CD4-positive, alpha-beta memory T cell (primary cell): Measurements from ENCODE around the gene HLF. TPM values are rescaled to one million over a fixed set of nuclear protein-coding genes. Genes with fewer than 3 reads are reported as not detected.

Source experiments
- CTCF ChIA-PET: fragments of 350-600 bp; sonication (Branson Sonifier 250); formaldehyde crosslinking; loops from one replicate; lab custom pipeline; 2021; ENCODE audit warnings: inconsistent platforms; ENCODE audit not compliant: partially characterized antibody; lab: Charles Lee
- POLR2A ChIA-PET: fragments of 350-600 bp; sonication (Branson Sonifier 250); formaldehyde crosslinking; loops from one replicate; lab custom pipeline; 2021; ENCODE audit not compliant: partially characterized antibody; lab: Charles Lee
- DNase-seq, 5 donors: peaks; one replicate each; pipeline versions ENCODE4 v3.0.0 to v3.0.0-alpha.2; 2020 to 2022; ENCODE audit warnings: mixed read lengths in 1 of 5
- H3K27ac ChIP-seq: one replicate; pipeline ENCODE4 v1.7.0; 2013; ENCODE audit warnings: low read depth, low read length
- H3K27me3 ChIP-seq: 2 replicates; pipeline ENCODE4 v1.7.0; 2013; ENCODE audit warnings: mild to moderate bottlenecking, low read length, moderate library complexity; ENCODE audit not compliant: insufficient read depth
- H3K36me3 ChIP-seq: 2 replicates; pipeline ENCODE4 v1.7.0; 2013; ENCODE audit warnings: mild to moderate bottlenecking, low read length, moderate library complexity; ENCODE audit not compliant: insufficient read depth
- H3K4me1 ChIP-seq: 2 replicates; pipeline ENCODE4 v1.7.0; 2013; ENCODE audit warnings: mild to moderate bottlenecking, low read length, moderate library complexity; ENCODE audit not compliant: insufficient read depth
- H3K4me3 ChIP-seq, 2 donors: one replicate each; pipeline ENCODE4 v1.7.0; 2013; ENCODE audit warnings: low read length in 2 of 2, mild to moderate bottlenecking in 1 of 2
- H3K9me3 ChIP-seq, 2 donors: one replicate each; pipeline ENCODE4 v1.7.0; 2013; ENCODE audit warnings: low read length in 2 of 2, control low read depth in 1 of 2; ENCODE audit not compliant: control insufficient read depth in 1 of 2
- H3K27ac Mint-ChIP-seq, 7 donors: one replicate each; pipeline ENCODE4 v1.8.0; 2020 to 2021; ENCODE audit warnings: mixed read lengths in 7 of 7, mild to moderate bottlenecking in 6 of 7, inconsistent platforms in 3 of 7, moderate library complexity in 3 of 7
- H3K27me3 Mint-ChIP-seq, 2 donors: one replicate each; pipeline ENCODE4 v1.8.0; 2020 to 2021; ENCODE audit warnings: mixed read lengths in 2 of 2
- H3K36me3 Mint-ChIP-seq, 2 donors: one replicate each; pipeline ENCODE4 v1.8.0; 2020 to 2021; ENCODE audit warnings: mixed read lengths in 2 of 2, inconsistent platforms in 1 of 2, mild to moderate bottlenecking in 1 of 2
- H3K4me1 Mint-ChIP-seq, 4 donors: one replicate each; pipeline ENCODE4 v1.8.0; 2020 to 2021; ENCODE audit warnings: mixed read lengths in 4 of 4, mild to moderate bottlenecking in 1 of 4
- H3K4me3 Mint-ChIP-seq, 8 donors: one replicate each; pipeline ENCODE4 v1.8.0; 2020 to 2021; ENCODE audit warnings: mixed read lengths in 8 of 8, mild to moderate bottlenecking in 7 of 8, moderate library complexity in 6 of 8, inconsistent platforms in 3 of 8
- H3K9me3 Mint-ChIP-seq, 8 donors: one replicate each; pipeline ENCODE4 v1.8.0; 2020 to 2021; ENCODE audit warnings: mixed read lengths in 8 of 8, mild to moderate bottlenecking in 5 of 8, inconsistent platforms in 3 of 8, moderate library complexity in 1 of 8
- intact Hi-C: fragments of 100-400 bp; cut with micrococcal nuclease; formaldehyde crosslinking; loops from one replicate; pipeline ENCODE4 v1.15.1; 2023
- polyA plus RNA-seq, 2 donors: library from polyadenylated mRNA; unstranded; fragments of 300-500 nt; fragmentation: Illumina TruSeq; gene quantifications; one replicate each; pipeline ENCODE4 v1.2.3, GENCODE V29; 2021
- total RNA-seq, 2 experiments: library from RNA; stranded (reverse); gene quantifications; one replicate each; pipeline ENCODE4 v1.2.3, GENCODE V29; 2021

Gene HLF
- total and polyA plus RNA-seq, 4 experiments from 2014 or later: 3.2 to 3.9 (median 3.6) TPM

DNA sequence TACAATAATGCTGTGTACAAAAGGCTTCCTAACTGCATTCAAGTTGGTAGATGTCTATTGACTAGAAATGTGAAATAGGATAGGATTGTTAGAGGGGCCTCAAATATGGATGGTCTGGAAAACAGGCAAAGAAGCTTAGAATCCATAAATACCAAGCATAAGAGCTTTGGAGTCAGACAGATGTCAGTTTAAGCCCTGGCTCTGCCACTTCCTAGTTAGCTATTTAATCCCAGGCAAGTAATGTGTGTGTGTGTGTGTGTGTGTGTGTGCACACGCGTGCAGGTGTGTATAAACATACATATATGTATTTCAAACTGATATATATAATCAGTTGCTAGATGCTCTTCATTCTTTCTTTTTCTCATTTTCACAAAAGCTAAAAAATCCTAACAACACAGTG, 90.2 kb downstream of the HLF start:
- peaks cover 0 to 4% (median 3%) of the 10 kb centered on the region in 4 donors for H3K4me1 Mint-ChIP-seq
- peaks cover 0 to 2% of the 10 kb centered on the region in 2 donors for H3K27me3 Mint-ChIP-seq
- Histone ChIP-seq H3K27me3 (no peaks in the 10 kb centered on the region), H3K36me3 (no peaks in the 10 kb centered on the region), H3K4me3 (no peak overlapping the region), H3K9me3 (no peaks in the 10 kb centered on the region), H3K4me1 (no peaks in the 10 kb centered on the region), H3K27ac (no peak overlapping the region)
- DNase-seq: no peak
- intact Hi-C loops: no loop called here
- H3K36me3 Mint-ChIP-seq: no peaks in the 10 kb centered on the region
- H3K4me3 Mint-ChIP-seq: no peak overlapping the region
- peaks cover 0 to 2% (median 0%) of the 10 kb centered on the region in 8 donors for H3K9me3 Mint-ChIP-seq
- ChIA-PET POLR2A (no interaction called here), CTCF (interaction anchor here (0.7 to 5.7 kb wide), 11 partner anchors 9 to 367 kb away, joined by 3 to 82 read pairs (median 6); partner anchors contain the start of gene MMD)
- H3K27ac Mint-ChIP-seq: no peak overlapping the region

GRCh38 chr17:55356434-55357328, 91.9 kb downstream of the HLF start:
- DNase-seq: peak; percentile 56 to 73 (median 61)
- H3K9me3 ChIP-seq: no peaks in the 10 kb centered on the region
- no peak overlapping the region for H3K4me3 ChIP-seq
- Mint-ChIP-seq H3K27ac (no peak overlapping the region), H3K4me3 (no peak overlapping the region), H3K36me3 (peaks cover 3 to 9% of the 10 kb centered on the region in 2 donors), H3K9me3 (peaks cover 2 to 14% (median 11%) of the 10 kb centered on the region in 8 donors), H3K27me3 (peaks cover 0 to 7% of the 10 kb centered on the region in 2 donors), H3K4me1 (peaks cover 0 to 4% (median 3%) of the 10 kb centered on the region in 4 donors)
- intact Hi-C loops: loop anchor here (1.0 kb wide), 2 partner anchors 158 to 363 kb away; no protein-coding TSS in a partner anchor
- H3K27me3 ChIP-seq: no peaks in the 10 kb centered on the region
- CTCF ChIA-PET: interaction anchor here (0.7 to 5.7 kb wide), 19 partner anchors 9 to 371 kb away, joined by 3 to 82 read pairs (median 5); partner anchors contain the start of gene MMD
- no peaks in the 10 kb centered on the region for H3K36me3 ChIP-seq
- no peak overlapping the region for H3K27ac ChIP-seq
- POLR2A ChIA-PET: interaction anchor here (1.2 kb wide), 1 partner anchor 363 kb away, joined by 3 read pairs; no protein-coding TSS in a partner anchor
- no peaks in the 10 kb centered on the region for H3K4me1 ChIP-seq

DNA sequence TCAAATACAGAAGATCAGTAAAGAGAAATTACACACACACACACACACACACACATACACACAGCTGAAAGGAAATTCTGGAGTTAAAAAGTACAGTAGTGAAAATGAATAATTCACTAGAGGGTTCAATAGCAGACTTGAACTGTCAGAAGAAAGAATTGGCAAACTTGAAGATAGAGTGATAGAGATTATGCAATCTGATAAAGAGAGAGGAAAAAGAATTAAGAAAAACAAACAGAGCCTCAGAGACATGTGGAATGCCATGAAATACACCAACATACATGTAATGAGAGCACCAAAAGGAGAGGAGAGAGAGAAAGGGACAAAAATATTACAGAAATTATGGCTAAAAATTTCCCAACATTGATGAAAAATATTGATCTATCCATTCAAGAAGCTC, 96.2 kb downstream of the HLF start:
- Mint-ChIP-seq H3K4me3 (no peak overlapping the region), H3K4me1 (peaks cover 0 to 4% (median 3%) of the 10 kb centered on the region in 4 donors), H3K9me3 (peaks cover 2 to 20% (median 11%) of the 10 kb centered on the region in 8 donors), H3K27me3 (peaks cover 2 to 10% of the 10 kb centered on the region in 2 donors), H3K27ac (no peak overlapping the region), H3K36me3 (peaks cover 3 to 9% of the 10 kb centered on the region in 2 donors)
- intact Hi-C loops: no loop called here
- Histone ChIP-seq H3K4me1 (no peaks in the 10 kb centered on the region), H3K36me3 (no peaks in the 10 kb centered on the region), H3K27me3 (peaks cover 3% of the 10 kb centered on the region), H3K27ac (no peak overlapping the region), H3K9me3 (no peaks in the 10 kb centered on the region), H3K4me3 (no peak overlapping the region)
- ChIA-PET POLR2A (no interaction called here), CTCF (interaction anchor here (2.6 to 4.3 kb wide), 2 partner anchors 13 to 368 kb away, joined by 11 to 20 read pairs; no protein-coding TSS in a partner anchor)
- DNase-seq: no peak

DNA sequence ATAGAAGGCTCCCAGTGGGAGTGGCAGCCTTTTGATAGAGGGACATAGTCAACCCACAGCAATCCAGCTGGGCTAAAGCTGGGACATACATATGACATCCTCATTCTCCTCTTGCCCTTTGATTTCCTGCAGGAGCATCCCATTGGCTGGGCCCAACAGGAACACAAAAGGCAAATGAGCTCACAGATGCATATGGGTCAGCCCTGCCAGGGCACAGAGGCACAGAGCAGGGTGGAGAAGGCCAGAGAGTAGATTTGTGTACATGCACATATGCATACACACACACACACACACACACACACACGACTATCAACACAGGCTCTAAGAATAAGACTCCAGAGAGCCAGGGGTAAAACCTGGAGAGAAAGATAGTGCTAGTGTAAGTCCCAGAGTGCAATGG, 98.3 kb downstream of the HLF start:
- Mint-ChIP-seq H3K4me1 (no peaks in the 10 kb centered on the region), H3K9me3 (peaks cover 2 to 20% (median 11%) of the 10 kb centered on the region in 8 donors), H3K27ac (no peak overlapping the region), H3K4me3 (no peak overlapping the region), H3K36me3 (peaks cover 3 to 9% of the 10 kb centered on the region in 2 donors), H3K27me3 (peaks cover 2 to 8% of the 10 kb centered on the region in 2 donors)
- ChIA-PET POLR2A (no interaction called here), CTCF (interaction anchor here (0.9 to 4.3 kb wide), 4 partner anchors 11 to 370 kb away, joined by 3 to 20 read pairs (median 7); no protein-coding TSS in a partner anchor)
- H3K36me3 ChIP-seq: no peaks in the 10 kb centered on the region
- H3K27ac ChIP-seq: no peak overlapping the region
- DNase-seq: no peak
- intact Hi-C loops: no loop called here
- H3K9me3 ChIP-seq: no peaks in the 10 kb centered on the region
- H3K4me3 ChIP-seq: no peak overlapping the region
- H3K27me3 ChIP-seq: peaks cover 3% of the 10 kb centered on the region
- no peaks in the 10 kb centered on the region for H3K4me1 ChIP-seq

- peaks cover 3% of the 10 kb centered on the region for H3K27me3 ChIP-seq
- Mint-ChIP-seq H3K27me3 (peaks cover 2 to 5% of the 10 kb centered on the region in 2 donors), H3K4me3 (no peak overlapping the region), H3K9me3 (peaks cover 0 to 15% (median 5%) of the 10 kb centered on the region in 8 donors), H3K4me1 (peaks cover 0 to 2% (median 0%) of the 10 kb centered on the region in 4 donors), H3K27ac (no peak overlapping the region), H3K36me3 (peaks cover 2 to 3% of the 10 kb centered on the region in 2 donors)
- no peak overlapping the region for H3K4me3 ChIP-seq
- CTCF ChIA-PET: interaction anchor here (3.7 kb wide), 1 partner anchor 10 kb away, joined by 28 read pairs; no protein-coding TSS in a partner anchor
- no peaks in the 10 kb centered on the region for H3K9me3 ChIP-seq
- no peaks in the 10 kb centered on the region for H3K4me1 ChIP-seq
- POLR2A ChIA-PET: no interaction called here
- no peak for DNase-seq
- H3K27ac ChIP-seq: no peak overlapping the region
- no peaks in the 10 kb centered on the region for H3K36me3 ChIP-seq
- intact Hi-C loops: no loop called here
Measured at GRCh38 chr17:55366020-55366481, 101.3 kb downstream of the HLF start.

GRCh38 chr17:55368706-55369105, 103.9 kb downstream of the HLF start:
- Histone ChIP-seq H3K36me3 (no peaks in the 10 kb centered on the region), H3K27ac (no peak overlapping the region), H3K4me1 (no peaks in the 10 kb centered on the region), H3K27me3 (no peaks in the 10 kb centered on the region), H3K4me3 (no peak overlapping the region), H3K9me3 (no peaks in the 10 kb centered on the region)
- Mint-ChIP-seq H3K36me3 (no peaks in the 10 kb centered on the region), H3K4me3 (no peak overlapping the region), H3K9me3 (peaks cover 0 to 12% (median 6%) of the 10 kb centered on the region in 8 donors), H3K27ac (no peak overlapping the region), H3K27me3 (peaks cover 0 to 4% of the 10 kb centered on the region in 2 donors), H3K4me1 (peaks cover 0 to 2% (median 0%) of the 10 kb centered on the region in 4 donors)
- ChIA-PET POLR2A (no interaction called here), CTCF (interaction anchor here (0.6 to 1.0 kb wide), 2 partner anchors 12 to 376 kb away, joined by 3 read pairs; no protein-coding TSS in a partner anchor)
- no peak for DNase-seq
- intact Hi-C loops: no loop called here
